Liver (tissue), 9 donors: ENCODE measurements around the gene ADAMTS19. TPM values are rescaled to one million over a fixed set of nuclear protein-coding genes. Genes with fewer than 3 reads are reported as not detected.
A peak's percentile ranks its signal among the peaks of the same experiment; 100 is the strongest.

Experiments used
- DNase-seq: peaks from one replicate; pipeline ENCODE4 v3.0.0-alpha.2; 2017; ENCODE audit warnings: low spot score
- H3K27ac ChIP-seq, 2 donors: one replicate each; pipeline ENCODE4 v1.7.0; 2013; ENCODE audit warnings: inconsistent platforms in 2 of 2, low read length in 2 of 2, control low read depth in 1 of 2, low read depth in 1 of 2, mild to moderate bottlenecking in 1 of 2
- H3K27me3 ChIP-seq, 4 donors: one replicate each; pipeline versions ENCODE4 v1.6.1 to v1.7.0; 2013; ENCODE audit warnings: low read length in 3 of 4, inconsistent platforms in 1 of 4, mild to moderate bottlenecking in 1 of 4, moderate library complexity in 1 of 4; ENCODE audit not compliant: control insufficient read depth in 4 of 4, insufficient read depth in 4 of 4
- H3K36me3 ChIP-seq, 4 donors: one replicate each; pipeline versions ENCODE4 v1.6.1 to v1.7.0; 2013; ENCODE audit warnings: low read length in 3 of 4, mild to moderate bottlenecking in 3 of 4, low read depth in 1 of 4, moderate library complexity in 1 of 4; ENCODE audit not compliant: control insufficient read depth in 4 of 4, insufficient read depth in 3 of 4
- H3K4me1 ChIP-seq, 4 donors: one replicate each; pipeline versions ENCODE4 v1.6.1 to v1.7.0; 2013; ENCODE audit warnings: low read length in 3 of 4, mild to moderate bottlenecking in 3 of 4, moderate library complexity in 1 of 4; ENCODE audit not compliant: control insufficient read depth in 4 of 4, insufficient read depth in 4 of 4
- H3K4me3 ChIP-seq, 3 donors: one replicate each; pipeline versions ENCODE4 v1.6.1 to v1.7.0; 2013; ENCODE audit warnings: low read length in 3 of 3, control low read depth in 1 of 3, low read depth in 1 of 3, mild to moderate bottlenecking in 1 of 3
- H3K9ac ChIP-seq, 2 donors: one replicate each; pipeline ENCODE4 v1.7.0; 2013; ENCODE audit warnings: low read length in 2 of 2, mild to moderate bottlenecking in 2 of 2, moderate library complexity in 2 of 2, control low read depth in 1 of 2, low read depth in 1 of 2
- H3K9me3 ChIP-seq, 4 donors: one replicate each; pipeline versions ENCODE4 v1.6.1 to v1.7.0; 2013; ENCODE audit warnings: low read length in 3 of 4; ENCODE audit not compliant: control insufficient read depth in 4 of 4
- EGR1 ChIP-seq, 2 donors: IDR thresholded peaks; 2 replicates each; pipeline ENCODE4 v1.6.1; 2016 to 2018; ENCODE audit warnings: antibody characterized with exemption in 2 of 2, low read depth in 2 of 2
- FOXA1 ChIP-seq: IDR thresholded peaks from 2 replicates; pipeline ENCODE4 v1.6.1; 2016; ENCODE audit warnings: antibody characterized with exemption
- FOXA2 ChIP-seq: IDR thresholded peaks from 2 replicates; pipeline ENCODE4 v1.6.1; 2016; ENCODE audit warnings: antibody characterized with exemption
- GABPA ChIP-seq, 2 donors: IDR thresholded peaks in 1 of 2; conservative IDR thresholded peaks in 1 of 2; 2 replicates each; pipeline ENCODE4 v1.6.1; 2016; ENCODE audit warnings: antibody characterized with exemption in 2 of 2, mild to moderate bottlenecking in 1 of 2, moderate library complexity in 1 of 2
- HNF4A ChIP-seq, 2 donors: conservative IDR thresholded peaks; 2 replicates each; pipeline ENCODE4 v1.6.1; 2016; ENCODE audit warnings: antibody characterized with exemption in 2 of 2, mild to moderate bottlenecking in 2 of 2
- HNF4G ChIP-seq: IDR thresholded peaks from 2 replicates; pipeline ENCODE4 v1.6.1; 2016; ENCODE audit warnings: antibody characterized with exemption
- MAX ChIP-seq: IDR thresholded peaks from 2 replicates; pipeline ENCODE4 v1.6.1; 2016; ENCODE audit warnings: antibody characterized with exemption
- NR2F2 ChIP-seq: IDR thresholded peaks from 2 replicates; pipeline ENCODE4 v1.6.1; 2016; ENCODE audit warnings: antibody characterized with exemption
- RAD21 ChIP-seq, 2 donors: IDR thresholded peaks; 2 replicates each; pipeline ENCODE4 v1.6.1; 2016; ENCODE audit warnings: antibody characterized with exemption in 2 of 2, mild to moderate bottlenecking in 2 of 2
- REST ChIP-seq: IDR thresholded peaks from 2 replicates; pipeline ENCODE4 v1.6.1; 2016; ENCODE audit warnings: antibody characterized with exemption, mild to moderate bottlenecking
- SP1 ChIP-seq: IDR thresholded peaks from 2 replicates; pipeline ENCODE4 v1.6.1; 2018; ENCODE audit warnings: antibody characterized with exemption, mild to moderate bottlenecking
- TAF1 ChIP-seq: conservative IDR thresholded peaks from 2 replicates; pipeline ENCODE4 v1.6.1; 2016; ENCODE audit warnings: antibody characterized with exemption, mild to moderate bottlenecking
- YY1 ChIP-seq: IDR thresholded peaks from 2 replicates; pipeline ENCODE4 v1.6.1; 2016; ENCODE audit warnings: antibody characterized with exemption, mild to moderate bottlenecking
- WGBS: extraction: QIAGEN DNeasy Blood & Tissue Kit; methylation state at CpG from one replicate; pipeline ENCODE4 v1.1.7; 2013; 5-methylcytosine and 5-hydroxymethylcytosine counted together
- polyA plus RNA-seq, 2 donors: library from polyadenylated mRNA; stranded (reverse) in 1 of 2; unstranded in 1 of 2; fragments of 200-250 nt in 1 of 2; fragments of >200 nt in 1 of 2; fragmentation: Nextera tagmentation in 1 of 2; extraction: Ambion mirVana in 1 of 2; gene quantifications; one replicate each; pipeline versions ENCODE4 v1.2.1 to v1.2.3, GENCODE V29; 2013 to 2015
- total RNA-seq, 2 donors: library from RNA; depleted of rRNA; stranded (reverse); fragments of >200 nt; gene quantifications; one replicate each; pipeline ENCODE4 v1.2.3, GENCODE V29; 2014
- TF ChIP-seq, protein P1 (sequence below): fragments of 150-350 bp; IDR thresholded peaks from 2 replicates; pipeline ENCODE4 v1.5.1; 2017; ENCODE audit warnings: improper control_type of control experiment, low read depth, low read length; ENCODE audit not compliant: missing input control
- TF ChIP-seq, protein P2 (sequence below): IDR thresholded peaks from 2 replicates; pipeline ENCODE4 v1.6.1; 2016; ENCODE audit warnings: antibody characterized with exemption
- donor health status: healthy.
- donor health status: healthy.
- donor health status: healthy.
- donor health status: healthy.
- donor health status: healthy.

ADAMTS19 gene
- total and polyA plus RNA-seq, 4 donors: 0.09 TPM; not detected in 3

DNA sequence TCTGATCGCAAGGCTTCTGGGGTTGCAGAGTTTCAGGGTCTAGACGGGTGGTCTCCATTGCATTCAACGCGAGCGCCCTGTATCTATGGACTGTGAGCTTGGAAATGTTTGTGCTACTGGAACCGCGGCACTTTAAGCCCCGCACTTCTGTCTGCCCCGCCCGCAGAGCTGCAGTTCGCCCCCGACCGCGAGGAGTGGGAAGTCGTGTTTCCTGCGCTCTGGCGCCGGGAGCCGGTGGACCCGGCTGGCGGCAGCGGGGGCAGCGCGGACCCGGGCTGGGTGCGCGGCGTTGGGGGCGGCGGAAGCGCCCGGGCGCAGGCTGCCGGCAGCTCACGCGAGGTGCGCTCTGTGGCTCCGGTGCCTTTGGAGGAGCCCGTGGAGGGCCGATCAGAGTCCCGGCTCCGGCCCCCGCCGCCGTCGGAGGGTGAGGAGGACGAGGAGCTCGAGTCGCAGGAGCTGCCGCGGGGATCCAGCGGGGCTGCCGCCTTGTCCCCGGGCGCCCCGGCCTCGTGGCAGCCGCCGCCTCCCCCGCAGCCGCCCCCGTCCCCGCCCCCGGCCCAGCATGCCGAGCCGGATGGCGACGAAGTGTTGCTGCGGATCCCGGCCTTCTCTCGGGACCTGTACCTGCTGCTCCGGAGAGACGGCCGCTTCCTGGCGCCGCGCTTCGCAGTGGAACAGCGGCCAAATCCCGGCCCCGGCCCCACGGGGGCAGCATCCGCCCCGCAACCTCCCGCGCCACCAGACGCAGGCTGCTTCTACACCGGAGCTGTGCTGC, 1.0 kb downstream of the ADAMTS19 start:
- Histone ChIP-seq H3K4me1 (peaks cover 6 to 23% (median 17%) of the 10 kb centered on the region in 4 donors), H3K27ac (no peak overlapping the region), H3K4me3 (peak overlapping the region in 1 of 3 donors; percentile 39), H3K27me3 (peaks cover 0 to 13% (median 6%) of the 10 kb centered on the region in 4 donors), H3K36me3 (no peaks in the 10 kb centered on the region), H3K9ac (no peak overlapping the region), H3K9me3 (no peaks in the 10 kb centered on the region)
- TF ChIP-seq, protein P1, sequence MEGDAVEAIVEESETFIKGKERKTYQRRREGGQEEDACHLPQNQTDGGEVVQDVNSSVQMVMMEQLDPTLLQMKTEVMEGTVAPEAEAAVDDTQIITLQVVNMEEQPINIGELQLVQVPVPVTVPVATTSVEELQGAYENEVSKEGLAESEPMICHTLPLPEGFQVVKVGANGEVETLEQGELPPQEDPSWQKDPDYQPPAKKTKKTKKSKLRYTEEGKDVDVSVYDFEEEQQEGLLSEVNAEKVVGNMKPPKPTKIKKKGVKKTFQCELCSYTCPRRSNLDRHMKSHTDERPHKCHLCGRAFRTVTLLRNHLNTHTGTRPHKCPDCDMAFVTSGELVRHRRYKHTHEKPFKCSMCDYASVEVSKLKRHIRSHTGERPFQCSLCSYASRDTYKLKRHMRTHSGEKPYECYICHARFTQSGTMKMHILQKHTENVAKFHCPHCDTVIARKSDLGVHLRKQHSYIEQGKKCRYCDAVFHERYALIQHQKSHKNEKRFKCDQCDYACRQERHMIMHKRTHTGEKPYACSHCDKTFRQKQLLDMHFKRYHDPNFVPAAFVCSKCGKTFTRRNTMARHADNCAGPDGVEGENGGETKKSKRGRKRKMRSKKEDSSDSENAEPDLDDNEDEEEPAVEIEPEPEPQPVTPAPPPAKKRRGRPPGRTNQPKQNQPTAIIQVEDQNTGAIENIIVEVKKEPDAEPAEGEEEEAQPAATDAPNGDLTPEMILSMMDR: no peak
- TF ChIP-seq TAF1: no peak
- no peak for TF ChIP-seq HNF4A (conservative IDR thresholded peaks at IDR 0.05)
- no peak for TF ChIP-seq REST
- no peak for TF ChIP-seq GABPA (IDR thresholded peaks at IDR 0.05 in 1 of 2, conservative IDR thresholded peaks at IDR 0.05 in 1 of 2)
- TF ChIP-seq EGR1 (IDR thresholded peaks at IDR 0.05; ENCODE audit: low read depth in 2 of 2): no peak
- no peak for TF ChIP-seq YY1
- no peak for TF ChIP-seq NR2F2
- TF ChIP-seq FOXA2: no peak
- no peak for TF ChIP-seq RAD21 (IDR thresholded peaks at IDR 0.05)
- no peak for TF ChIP-seq FOXA1
- TF ChIP-seq SP1: no peak
- TF ChIP-seq MAX: no peak
- TF ChIP-seq HNF4G: no peak
- 2% methylated on average over 88 of the region's 88 CpGs for WGBS
- DNase-seq: peak; percentile 43

- TF ChIP-seq, protein P2, sequence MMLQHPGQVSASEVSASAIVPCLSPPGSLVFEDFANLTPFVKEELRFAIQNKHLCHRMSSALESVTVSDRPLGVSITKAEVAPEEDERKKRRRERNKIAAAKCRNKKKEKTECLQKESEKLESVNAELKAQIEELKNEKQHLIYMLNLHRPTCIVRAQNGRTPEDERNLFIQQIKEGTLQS: no peak
- TF ChIP-seq FOXA2: no peak
- Histone ChIP-seq H3K27ac (no peak overlapping the region), H3K4me3 (peak overlapping the region in 1 of 3 donors; percentile 39), H3K4me1 (peaks cover 6 to 23% (median 17%) of the 10 kb centered on the region in 4 donors), H3K9me3 (no peaks in the 10 kb centered on the region), H3K9ac (no peak overlapping the region), H3K36me3 (no peaks in the 10 kb centered on the region), H3K27me3 (peaks cover 0 to 13% (median 6%) of the 10 kb centered on the region in 4 donors)
- 31% methylated on average over 13 of the region's 13 CpGs for WGBS
- DNase-seq: no peak
These were observed 1.7 kb downstream of the ADAMTS19 start for GRCh38 chr5:129461711-129462332.
